ENCODE data around the gene MAB21L4.

Gene MAB21L4

GRCh38 chr2:240926516-240927389, 30.8 kb upstream of the MAB21L4 start:
- Histone ChIP-seq H3K4me3 (no peak overlapping the region), H3K9me3 (ENCODE audit: low read depth, low read length) (no peaks in the 10 kb centered on the region), H3K36me3 (ENCODE audit: insufficient read depth, low read length) (no peaks in the 10 kb centered on the region), H3K27ac (peak overlapping the region; percentile 60; the same call in 1 of the 2 replicates), H3K9ac (ENCODE audit: insufficient read length) (no peak overlapping the region)
- TF ChIP-seq POLR2AphosphoS5 (IDR thresholded peaks at IDR 0.05; ENCODE audit: borderline replicate concordance, low read depth, low read length) (no peak), EZH2 (IDR thresholded peaks at IDR 0.05) (no peak), FOXP2 (optimal IDR thresholded peaks at IDR 0.05; ENCODE audit: control extremely low read depth, extremely low read length, insufficient read depth) (no peak)
- DNase-seq (ENCODE audit: low read depth, low spot score) = no peak

- Histone ChIP-seq H3K27ac (no peak overlapping the region), H3K9ac (ENCODE audit: insufficient read length) (no peak overlapping the region), H3K4me3 (no peak overlapping the region), H3K36me3 (ENCODE audit: insufficient read depth, low read length) (no peaks in the 10 kb centered on the region), H3K9me3 (ENCODE audit: low read depth, low read length) (no peaks in the 10 kb centered on the region)
- TF ChIP-seq POLR2AphosphoS5 (IDR thresholded peaks at IDR 0.05; ENCODE audit: borderline replicate concordance, low read depth, low read length) = no peak
- no peak for TF ChIP-seq EZH2 (IDR thresholded peaks at IDR 0.05)
- TF ChIP-seq FOXP2 (optimal IDR thresholded peaks at IDR 0.05; ENCODE audit: control extremely low read depth, extremely low read length, insufficient read depth) = no peak
- no peak for DNase-seq (ENCODE audit: low read depth, low spot score)
Observed at GRCh38 chr2:240925568-240926515, 29.9 kb upstream of the MAB21L4 start.

GRCh38 chr2:240925191-240925567, 29.2 kb upstream of the MAB21L4 start:
- no peaks in the 10 kb centered on the region for H3K9me3 ChIP-seq (ENCODE audit: low read depth, low read length)
- no peak overlapping the region for H3K4me3 ChIP-seq
- H3K36me3 ChIP-seq (ENCODE audit: insufficient read depth, low read length) = no peaks in the 10 kb centered on the region
- H3K9ac ChIP-seq (ENCODE audit: insufficient read length) = no peak overlapping the region
- no peak overlapping the region for H3K27ac ChIP-seq
- no peak for DNase-seq (ENCODE audit: low read depth, low spot score)
- no peak for TF ChIP-seq POLR2AphosphoS5 (IDR thresholded peaks at IDR 0.05; ENCODE audit: borderline replicate concordance, low read depth, low read length)
- TF ChIP-seq EZH2 (IDR thresholded peaks at IDR 0.05) = no peak
- no peak for TF ChIP-seq FOXP2 (optimal IDR thresholded peaks at IDR 0.05; ENCODE audit: control extremely low read depth, extremely low read length, insufficient read depth)

GRCh38 chr2:240922982-240923537, 27.1 kb upstream of the MAB21L4 start:
- Histone ChIP-seq H3K36me3 (ENCODE audit: insufficient read depth, low read length) (no peaks in the 10 kb centered on the region), H3K27ac (peak overlapping the region; percentile 75), H3K9ac (ENCODE audit: insufficient read length) (no peak overlapping the region), H3K9me3 (ENCODE audit: low read depth, low read length) (no peaks in the 10 kb centered on the region), H3K4me3 (no peak overlapping the region)
- TF ChIP-seq FOXP2 (optimal IDR thresholded peaks at IDR 0.05; ENCODE audit: control extremely low read depth, extremely low read length, insufficient read depth) (no peak), EZH2 (IDR thresholded peaks at IDR 0.05) (no peak), POLR2AphosphoS5 (IDR thresholded peaks at IDR 0.05; ENCODE audit: borderline replicate concordance, low read depth, low read length) (no peak)
- no peak for DNase-seq (ENCODE audit: low read depth, low spot score)

- H3K9me3 ChIP-seq (ENCODE audit: low read depth, low read length) = no peaks in the 10 kb centered on the region
- DNase-seq (ENCODE audit: low read depth, low spot score) = no peak
- no peaks in the 10 kb centered on the region for H3K36me3 ChIP-seq (ENCODE audit: insufficient read depth, low read length)
- TF ChIP-seq POLR2AphosphoS5 (IDR thresholded peaks at IDR 0.05; ENCODE audit: borderline replicate concordance, low read depth, low read length) (no peak), FOXP2 (optimal IDR thresholded peaks at IDR 0.05; ENCODE audit: control extremely low read depth, extremely low read length, insufficient read depth) (no peak), EZH2 (IDR thresholded peaks at IDR 0.05) (no peak)
- H3K9ac ChIP-seq (ENCODE audit: insufficient read length) = no peak overlapping the region
- no peak overlapping the region for H3K4me3 ChIP-seq
- peak overlapping the region; percentile 75 for H3K27ac ChIP-seq
Observed at GRCh38 chr2:240922245-240922981, 26.5 kb upstream of the MAB21L4 start.

- H3K9me3 ChIP-seq (ENCODE audit: low read depth, low read length) = no peaks in the 10 kb centered on the region
- H3K27ac ChIP-seq = no peak overlapping the region
- TF ChIP-seq EZH2 (IDR thresholded peaks at IDR 0.05) (no peak), FOXP2 (optimal IDR thresholded peaks at IDR 0.05; ENCODE audit: control extremely low read depth, extremely low read length, insufficient read depth) (no peak), POLR2AphosphoS5 (IDR thresholded peaks at IDR 0.05; ENCODE audit: borderline replicate concordance, low read depth, low read length) (no peak)
- H3K36me3 ChIP-seq (ENCODE audit: insufficient read depth, low read length) = no peaks in the 10 kb centered on the region
- no peak overlapping the region for H3K9ac ChIP-seq (ENCODE audit: insufficient read length)
- no peak overlapping the region for H3K4me3 ChIP-seq
- no peak for DNase-seq (ENCODE audit: low read depth, low spot score)
Observed at GRCh38 chr2:240921995-240922244, 26.0 kb upstream of the MAB21L4 start.

- no peak for DNase-seq (ENCODE audit: low read depth, low spot score)
- TF ChIP-seq POLR2AphosphoS5 (IDR thresholded peaks at IDR 0.05; ENCODE audit: borderline replicate concordance, low read depth, low read length) (no peak), FOXP2 (optimal IDR thresholded peaks at IDR 0.05; ENCODE audit: control extremely low read depth, extremely low read length, insufficient read depth) (no peak), EZH2 (IDR thresholded peaks at IDR 0.05) (no peak)
- H3K9ac ChIP-seq (ENCODE audit: insufficient read length) = no peak overlapping the region
- no peaks in the 10 kb centered on the region for H3K36me3 ChIP-seq (ENCODE audit: insufficient read depth, low read length)
- peak overlapping the region; percentile 67 for H3K27ac ChIP-seq
- no peaks in the 10 kb centered on the region for H3K9me3 ChIP-seq (ENCODE audit: low read depth, low read length)
- no peak overlapping the region for H3K4me3 ChIP-seq
Observed at GRCh38 chr2:240921311-240921994, 25.5 kb upstream of the MAB21L4 start.
